Lung microvascular endothelial cell (primary cell): ENCODE data around the gene SLC25A11. TPM values are rescaled to one million over a fixed set of nuclear protein-coding genes. Genes with fewer than 3 reads are reported as not detected.

Experiments
- DNase-seq, 2 donors: peaks; one replicate each; pipeline versions ENCODE4 v3.0.0 to v3.0.0-alpha.2; 2010; ENCODE audit warnings: low read depth in 2 of 2
- total RNA-seq: library from RNA; depleted of rRNA; stranded (reverse); fragments of >200 nt; gene quantifications from 2 replicates; pipeline ENCODE4 v1.2.1, GENCODE V29; 2014

The SLC25A11 gene
- total RNA-seq, 1 donor from 2014 or later, result 57.3 TPM

DNA sequence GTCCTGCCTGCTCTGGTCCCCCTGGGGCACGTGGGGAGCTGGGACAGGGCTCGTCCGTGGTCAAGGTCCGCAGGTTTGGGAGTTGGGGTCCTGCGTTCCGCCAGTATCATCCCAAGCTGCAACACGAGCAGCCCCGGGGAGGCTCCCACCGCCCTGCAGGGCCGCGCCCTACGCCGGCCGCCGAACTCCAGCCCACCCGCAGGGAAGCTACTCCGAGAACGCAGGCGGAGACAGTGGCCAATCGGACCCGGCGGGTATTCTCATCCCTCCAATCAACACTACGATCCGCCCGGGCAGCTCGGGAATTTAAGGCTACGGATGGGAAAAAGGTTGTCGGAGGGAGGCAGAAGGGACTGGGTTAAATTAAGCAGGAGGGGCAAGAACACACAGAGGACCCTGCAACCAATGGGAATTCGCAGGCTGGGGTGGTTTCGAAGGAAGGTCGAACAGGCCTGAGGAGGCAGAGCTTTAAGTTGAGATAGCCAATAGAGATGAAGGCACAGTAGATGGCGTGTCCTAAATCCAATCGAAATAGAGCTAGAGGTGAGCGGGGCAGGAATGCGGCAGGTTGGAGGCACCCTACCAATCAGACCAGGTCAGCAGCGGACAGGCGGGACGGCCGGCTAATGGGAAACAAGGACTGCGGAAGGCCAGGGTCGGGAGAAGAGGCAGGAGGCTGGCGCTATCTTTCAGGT, 27.1 kb upstream of the SLC25A11 start:
- DNase-seq, result peak; percentile 100

- no peak for DNase-seq
These were observed 25.6 kb upstream of the SLC25A11 start for GRCh38 chr17:4965311-4965986.

GRCh38 chr17:4960279-4960922, 20.6 kb upstream of the SLC25A11 start:
- no peak for DNase-seq

DNA sequence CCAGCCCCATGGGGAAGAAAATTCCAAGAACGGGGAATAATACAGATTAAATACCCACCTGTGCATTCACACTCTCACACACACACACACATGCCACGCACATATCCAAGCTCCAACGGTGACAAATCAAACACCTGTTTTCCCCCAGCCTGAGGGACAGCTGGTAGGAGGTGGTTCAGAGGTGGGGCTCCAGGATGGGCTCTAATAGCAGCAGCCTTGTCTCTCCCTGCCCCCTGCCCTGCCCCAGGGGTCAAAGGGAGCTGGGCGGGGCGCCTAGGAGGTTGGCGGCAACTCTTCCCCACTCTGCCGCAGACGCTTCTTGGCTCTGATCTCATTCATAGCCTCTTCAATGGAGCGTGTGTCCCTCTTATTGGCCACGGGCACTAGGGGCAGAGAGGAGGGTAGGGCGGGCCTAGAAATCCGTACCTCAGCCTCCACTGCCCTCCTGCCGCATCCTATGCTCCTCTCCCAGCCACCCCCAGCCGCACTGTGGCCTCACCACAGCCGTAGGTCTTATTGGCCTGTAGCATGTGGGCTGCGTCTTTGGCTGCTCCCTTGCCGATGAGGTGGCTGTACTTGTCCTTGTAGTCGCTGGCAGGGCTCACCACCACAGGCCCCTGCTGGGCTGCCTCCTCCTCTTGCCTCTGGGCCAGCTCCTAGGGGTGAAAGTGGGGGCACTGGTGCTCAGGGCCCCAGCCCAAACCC, 19.6 kb upstream of the SLC25A11 start:
- DNase-seq, result no peak

- DNase-seq, result no peak
These were observed 18.3 kb upstream of the SLC25A11 start for GRCh38 chr17:4958102-4958501.

- DNase-seq, result peak; percentile 19 to 37
These were observed 16.7 kb upstream of the SLC25A11 start for GRCh38 chr17:4956493-4957061.

DNA sequence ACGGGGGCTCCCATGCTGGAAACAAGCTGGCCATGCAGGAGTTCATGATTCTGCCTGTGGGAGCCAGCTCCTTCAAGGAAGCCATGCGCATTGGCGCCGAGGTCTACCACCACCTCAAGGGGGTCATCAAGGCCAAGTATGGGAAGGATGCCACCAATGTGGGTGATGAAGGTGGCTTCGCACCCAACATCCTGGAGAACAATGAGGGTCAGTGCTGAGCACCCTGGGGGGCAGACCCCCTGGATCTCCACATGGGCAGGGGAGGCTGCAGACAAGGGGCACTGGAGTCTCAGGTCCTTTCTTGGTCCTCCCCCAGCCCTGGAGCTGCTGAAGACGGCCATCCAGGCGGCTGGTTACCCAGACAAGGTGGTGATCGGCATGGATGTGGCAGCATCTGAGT, 15.2 kb upstream of the SLC25A11 start:
- DNase-seq, result no peak

DNA sequence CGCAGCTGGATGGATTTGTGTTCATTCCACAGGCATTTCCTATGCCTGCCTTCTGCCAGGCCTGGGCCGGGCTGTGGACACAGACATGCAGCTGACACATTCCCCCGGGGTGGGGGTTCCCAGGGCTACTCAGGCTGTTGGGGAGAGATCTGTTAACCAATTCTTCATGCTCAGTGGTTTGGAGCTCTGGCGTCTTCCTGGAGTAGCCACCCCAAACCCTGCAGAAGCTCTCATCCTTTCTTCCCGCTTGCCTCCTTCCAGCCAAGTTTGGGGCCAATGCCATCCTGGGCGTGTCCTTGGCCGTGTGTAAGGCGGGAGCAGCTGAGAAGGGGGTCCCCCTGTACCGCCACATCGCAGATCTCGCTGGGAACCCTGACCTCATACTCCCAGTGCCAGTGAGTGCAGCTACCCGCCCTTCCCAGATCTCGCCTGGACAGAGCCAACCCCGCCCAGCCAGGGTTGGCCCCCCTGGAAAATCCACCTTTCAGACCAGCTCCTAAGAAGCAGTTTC, 13.7 kb upstream of the SLC25A11 start:
- peak in 1 of 2 donors; percentile 68 for DNase-seq

- no peak for DNase-seq
These were observed 11.6 kb upstream of the SLC25A11 start for GRCh38 chr17:4951486-4951885.

DNA sequence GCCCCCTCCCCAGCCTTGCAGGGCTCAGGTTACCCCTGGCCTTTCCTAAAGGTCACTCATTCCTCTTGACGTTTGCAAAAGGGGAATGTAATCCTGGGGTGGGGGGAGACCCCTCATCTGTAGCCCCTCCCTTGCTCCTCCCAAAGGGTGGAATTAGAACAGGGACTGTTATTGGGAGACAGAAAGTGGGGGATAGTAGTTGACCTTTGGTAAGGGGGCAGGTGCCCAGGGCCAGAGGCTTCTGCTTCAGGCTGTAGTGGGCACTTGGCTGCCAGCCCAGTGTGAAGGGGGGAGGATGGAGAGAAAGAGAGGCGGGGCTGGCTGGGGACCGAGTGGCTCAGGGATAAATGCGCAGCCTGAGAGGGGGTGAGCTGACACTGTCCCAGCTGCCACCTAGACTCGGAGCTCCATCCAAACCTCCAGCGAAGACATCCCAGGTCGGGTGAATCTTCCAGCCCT, 10.9 kb upstream of the SLC25A11 start, which contains the start of gene ENO3:
TSS of gene ENO3 (plus strand) at position 374 of the 459 bp plus-strand sequence. CDS start 711 bp downstream, outside the sequence.
- DNase-seq, result no peak

- peak; percentile 50 to 57 for DNase-seq
These were observed 10.4 kb upstream of the SLC25A11 start for GRCh38 chr17:4950075-4950745.

- DNase-seq, result peak; percentile 42 to 74
These were observed 9.7 kb upstream of the SLC25A11 start for GRCh38 chr17:4949321-4950074.

DNA sequence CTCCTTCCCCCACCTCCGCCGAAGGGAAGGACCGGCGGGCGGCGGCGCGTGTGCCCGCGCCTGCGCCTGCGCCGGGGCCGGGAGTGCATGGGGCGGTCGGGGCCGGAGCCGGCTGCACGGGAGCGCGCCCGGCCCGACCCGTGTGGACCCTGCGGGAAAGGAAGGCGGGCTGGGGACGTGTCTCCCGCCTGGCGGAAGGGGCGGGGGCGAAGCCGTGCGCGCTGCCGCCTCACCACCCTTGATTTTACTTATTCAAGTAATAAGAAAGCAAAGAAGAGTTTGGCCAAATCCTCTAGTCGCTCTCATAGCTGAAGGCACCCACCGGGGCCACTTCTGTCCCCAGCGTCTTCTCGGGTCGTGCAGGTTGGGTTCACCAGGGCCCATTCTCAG, 9.1 kb upstream of the SLC25A11 start:
- DNase-seq, result peak; percentile 89

GRCh38 chr17:4948166-4948930, 8.5 kb upstream of the SLC25A11 start, which contains the start of gene PFN1:
Gene PFN1 (minus strand): TSS chr17:4948530. CDS start chr17:4948394, 136 bp downstream.
- peak; percentile 90 to 95 for DNase-seq

GRCh38 chr17:4947411-4948165, 7.7 kb upstream of the SLC25A11 start:
- DNase-seq, result peak; percentile 64 to 66

- peak in 1 of 2 donors; percentile 33 for DNase-seq
These were observed 7.2 kb upstream of the SLC25A11 start for GRCh38 chr17:4947010-4947410.

- DNase-seq, result no peak
These were observed 6.6 kb upstream of the SLC25A11 start for GRCh38 chr17:4946312-4946976.

DNA sequence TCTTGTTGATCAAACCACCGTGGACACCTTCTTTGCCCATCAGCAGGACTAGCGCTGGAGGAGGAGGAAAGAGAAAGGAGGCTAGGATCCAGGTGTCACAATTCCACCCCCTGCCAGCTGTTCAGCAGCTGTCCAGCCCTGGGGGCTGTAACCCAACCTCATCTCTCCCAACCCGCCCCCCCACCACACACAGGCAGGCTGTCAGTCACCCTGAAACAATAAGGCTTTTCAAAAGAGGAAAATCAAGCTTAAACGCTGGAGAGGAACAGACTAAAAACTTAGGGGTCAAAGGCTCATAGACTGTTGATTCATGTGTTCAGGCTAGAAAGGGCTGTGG, 6.1 kb upstream of the SLC25A11 start:
- DNase-seq, result no peak
